Mesenchymal stem cell (in vitro differentiated cells and primary cell): ENCODE results near the gene DGKZ.

Source experiments
- DNase-seq: peaks from one replicate; pipeline ENCODE4 v3.0.0-alpha.2; 2013
- H2AFZ ChIP-seq: one replicate; pipeline ENCODE4 v1.6.1; 2013; ENCODE audit warnings: low read depth, mild to moderate bottlenecking, control low read depth, inconsistent platforms, low read length, moderate library complexity
- H2AK5ac ChIP-seq: 2 replicates; pipeline ENCODE4 v1.6.1; 2013; ENCODE audit warnings: low read length, moderate library complexity, mild to moderate bottlenecking, inconsistent platforms; ENCODE audit not compliant: severe bottlenecking
- H2BK120ac ChIP-seq: one replicate; pipeline ENCODE4 v1.6.1; 2013; ENCODE audit warnings: low read depth, mild to moderate bottlenecking, inconsistent platforms, low read length, moderate library complexity
- H2BK12ac ChIP-seq, 2 experiments: one replicate each; pipeline ENCODE4 v1.6.1; 2013; ENCODE audit warnings: inconsistent platforms in 2 of 2, low read length in 2 of 2, mild to moderate bottlenecking in 2 of 2, moderate library complexity in 2 of 2, control low read depth in 1 of 2
- H2BK15ac ChIP-seq: one replicate; pipeline ENCODE4 v1.6.1; 2013; ENCODE audit warnings: mild to moderate bottlenecking, low read depth, inconsistent platforms; ENCODE audit not compliant: poor library complexity, severe bottlenecking
- H2BK5ac ChIP-seq: 2 replicates; pipeline ENCODE4 v1.6.1; 2013; ENCODE audit warnings: low read depth, mild to moderate bottlenecking, low read length, control low read depth, inconsistent platforms; ENCODE audit not compliant: poor library complexity, severe bottlenecking
- H3K14ac ChIP-seq, 2 experiments: one replicate each; pipeline ENCODE4 v1.6.1; 2013; ENCODE audit warnings: inconsistent platforms in 2 of 2, low read length in 2 of 2, control low read depth in 1 of 2, mild to moderate bottlenecking in 1 of 2, moderate library complexity in 1 of 2
- H3K18ac ChIP-seq, 2 experiments: one replicate each; pipeline ENCODE4 v1.6.1; 2013; ENCODE audit warnings: inconsistent platforms in 2 of 2, low read length in 2 of 2, control low read depth in 1 of 2, low read depth in 1 of 2, mild to moderate bottlenecking in 1 of 2
- H3K23ac ChIP-seq, 2 experiments: one replicate each; pipeline ENCODE4 v1.6.1; 2013; ENCODE audit warnings: inconsistent platforms in 2 of 2, low read length in 2 of 2, mild to moderate bottlenecking in 2 of 2, moderate library complexity in 2 of 2, control low read depth in 1 of 2
- H3K27ac ChIP-seq: 2 replicates; pipeline ENCODE4 v1.5.1; 2013; ENCODE audit warnings: mild to moderate bottlenecking, moderate library complexity, low read length, control low read depth, inconsistent platforms; ENCODE audit not compliant: poor library complexity, severe bottlenecking
- H3K27me3 ChIP-seq, 2 experiments: 2 replicates each; pipeline versions ENCODE4 v1.6.1 to v1.7.0; 2013; ENCODE audit warnings: low read length in 2 of 2, mild to moderate bottlenecking in 2 of 2, moderate library complexity in 2 of 2, control low read depth in 1 of 2, inconsistent platforms in 1 of 2; ENCODE audit not compliant: control insufficient read depth in 1 of 2, insufficient read depth in 1 of 2
- H3K36me3 ChIP-seq, 2 experiments: 2 replicates each; pipeline versions ENCODE4 v1.6.1 to v1.7.0; 2013; ENCODE audit warnings: low read length in 2 of 2, control low read depth in 1 of 2, inconsistent platforms in 1 of 2, low read depth in 1 of 2, mild to moderate bottlenecking in 1 of 2; ENCODE audit not compliant: insufficient read depth in 2 of 2, control insufficient read depth in 1 of 2
- H3K4ac ChIP-seq, 2 experiments: one replicate each; pipeline ENCODE4 v1.6.1; 2013; ENCODE audit warnings: inconsistent platforms in 2 of 2, low read length in 2 of 2, mild to moderate bottlenecking in 2 of 2, moderate library complexity in 2 of 2, control low read depth in 1 of 2, low read depth in 1 of 2
- H3K4me1 ChIP-seq: 2 replicates; pipeline ENCODE4 v1.6.1; 2013; ENCODE audit warnings: low read depth, low read length, control low read depth; ENCODE audit not compliant: control insufficient read depth, insufficient read depth
- H3K4me2 ChIP-seq: 2 replicates; pipeline ENCODE4 v1.6.1; 2013; ENCODE audit warnings: low read length, mild to moderate bottlenecking, inconsistent platforms; ENCODE audit not compliant: poor library complexity, severe bottlenecking
- H3K4me3 ChIP-seq, 2 experiments: 2 replicates each; pipeline versions ENCODE4 v1.5.1 to v1.7.0; 2013; ENCODE audit warnings: low read length in 2 of 2, mild to moderate bottlenecking in 2 of 2, control low read depth in 1 of 2, low read depth in 1 of 2; ENCODE audit not compliant: insufficient read depth in 1 of 2
- H3K79me1 ChIP-seq: replicated peaks from 2 replicates; pipeline ENCODE4 v1.6.1; 2013; ENCODE audit warnings: mild to moderate bottlenecking, control low read depth, low read length, inconsistent platforms; ENCODE audit not compliant: poor library complexity, severe bottlenecking
- H3K9ac ChIP-seq: 2 replicates; pipeline ENCODE4 v1.7.0; 2013; ENCODE audit warnings: mild to moderate bottlenecking, low read length, moderate library complexity
- H3K9me3 ChIP-seq: 2 replicates; pipeline ENCODE4 v1.7.0; 2013; ENCODE audit warnings: mild to moderate bottlenecking, low read length; ENCODE audit not compliant: control insufficient read depth
- H4K8ac ChIP-seq: one replicate; pipeline ENCODE4 v1.6.1; 2013; ENCODE audit warnings: inconsistent platforms, mild to moderate bottlenecking, low read length, moderate library complexity
- H4K91ac ChIP-seq: one replicate; pipeline ENCODE4 v1.6.1; 2013; ENCODE audit warnings: mild to moderate bottlenecking, low read length, inconsistent platforms
- whole genome bisulfite sequencing: methylation state at CpG from one replicate; pipeline ENCODE4 v1.1.7; 2013; ENCODE audit warnings: mixed read lengths; 5-methylcytosine and 5-hydroxymethylcytosine counted together

The DGKZ gene

GRCh38 chr11:46357483-46357936 is 10.2 kb downstream of the DGKZ start:
- H3K36me3 ChIP-seq: peaks cover 0 to 23% of the 10 kb centered on the region in 2 experiments
- no peak for DNase-seq
- H3K4me2 ChIP-seq: no peak overlapping the region
- no peaks in the 10 kb centered on the region for H3K27me3 ChIP-seq
- WGBS: 88% methylated on average over 11 of the region's 11 CpGs
- no peaks in the 10 kb centered on the region for H3K9me3 ChIP-seq
- H3K9ac ChIP-seq: no peak overlapping the region
- H3K79me1 ChIP-seq: peaks cover 25% of the 10 kb centered on the region
- peak overlapping the region; percentile 14 to 58 for H3K18ac ChIP-seq
- H3K4me1 ChIP-seq: peaks cover 44% of the 10 kb centered on the region
- H3K4me3 ChIP-seq: no peak overlapping the region
- H2BK12ac ChIP-seq: peak overlapping the region; percentile 17 to 28
- H4K8ac ChIP-seq: peak overlapping the region; percentile 39
- H3K27ac ChIP-seq: peak overlapping the region; percentile 74
- no peak overlapping the region for H2BK15ac ChIP-seq
- peak overlapping the region in 1 of 2 experiments; percentile 38 for H3K14ac ChIP-seq
- H2BK5ac ChIP-seq: no peak overlapping the region
- peak overlapping the region; percentile 67 for H2AK5ac ChIP-seq
- no peak overlapping the region for H3K23ac ChIP-seq
- no peak overlapping the region for H2BK120ac ChIP-seq
- H4K91ac ChIP-seq: no peak overlapping the region
- no peak overlapping the region for H3K4ac ChIP-seq
- H2AFZ ChIP-seq: no peak overlapping the region

DNA sequence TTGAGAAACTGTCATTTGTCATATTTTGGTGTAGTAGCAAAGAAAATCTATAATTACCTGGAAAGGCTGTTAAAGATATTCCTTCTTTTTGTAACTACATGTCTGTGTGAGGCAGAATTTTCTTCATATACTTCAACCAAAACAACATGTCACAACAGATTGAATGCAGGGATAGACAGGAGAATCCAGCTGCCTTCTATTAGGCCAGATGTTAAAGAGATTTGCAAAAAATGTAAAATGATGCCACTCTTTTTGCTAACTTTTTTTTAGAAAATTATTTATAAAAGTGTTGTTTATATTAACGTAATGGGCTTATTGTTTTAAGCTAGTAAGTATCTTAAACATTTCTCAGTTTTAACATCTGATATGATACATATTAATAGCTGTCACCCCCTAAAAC is 12.7 kb downstream of the DGKZ start:
- Histone ChIP-seq H2BK12ac (no peak overlapping the region), H3K14ac (no peak overlapping the region), H3K4me1 (peaks cover 59% of the 10 kb centered on the region), H3K18ac (no peak overlapping the region), H3K27ac (no peak overlapping the region), H4K91ac (no peak overlapping the region), H2AK5ac (no peak overlapping the region), H3K36me3 (peaks cover 0 to 16% of the 10 kb centered on the region in 2 experiments), H3K9ac (no peak overlapping the region), H3K23ac (no peak overlapping the region), H3K9me3 (no peaks in the 10 kb centered on the region), H3K4me3 (no peak overlapping the region), H3K4me2 (no peak overlapping the region), H2BK5ac (no peak overlapping the region), H3K79me1 (peaks cover 15% of the 10 kb centered on the region), H4K8ac (no peak overlapping the region), H2BK15ac (no peak overlapping the region), H2BK120ac (no peak overlapping the region), H3K27me3 (no peaks in the 10 kb centered on the region), H3K4ac (no peak overlapping the region), H2AFZ (no peak overlapping the region)
- no CpG with 5 or more reads among the region's 1 CpG for WGBS
- no peak for DNase-seq

DNA sequence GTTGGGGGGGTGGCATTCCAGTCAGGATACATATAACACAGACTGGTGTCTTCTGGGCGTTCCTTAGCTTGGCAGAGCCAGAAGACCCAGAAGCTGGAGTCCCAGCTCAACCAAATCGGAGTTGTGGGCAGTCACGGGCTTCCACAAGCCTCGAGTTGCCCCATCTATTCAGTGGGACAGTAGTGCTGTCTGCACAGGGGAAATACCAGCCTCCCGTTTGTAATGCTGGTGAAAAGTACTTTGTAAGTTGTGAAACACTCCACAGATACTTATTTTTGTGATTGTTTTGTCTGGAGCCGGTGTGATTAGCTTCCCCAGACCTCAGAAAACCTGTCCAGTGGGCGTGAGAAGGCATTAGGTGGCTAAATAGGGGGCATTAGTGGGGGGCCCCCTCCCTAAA is 13.6 kb downstream of the DGKZ start:
- H3K23ac ChIP-seq: no peak overlapping the region
- H2AK5ac ChIP-seq: peak overlapping the region; percentile 38
- H4K91ac ChIP-seq: peak overlapping the region; percentile 78
- 76% methylated on average over 6 of the region's 7 CpGs for WGBS
- H3K36me3 ChIP-seq: peaks cover 0 to 16% of the 10 kb centered on the region in 2 experiments
- H2BK15ac ChIP-seq: peak overlapping the region; percentile 36
- H3K4ac ChIP-seq: peak overlapping the region; percentile 1 to 79
- peak overlapping the region; percentile 34 to 91 for H3K18ac ChIP-seq
- H2AFZ ChIP-seq: no peak overlapping the region
- H3K4me3 ChIP-seq: no peak overlapping the region
- H3K9me3 ChIP-seq: no peaks in the 10 kb centered on the region
- H4K8ac ChIP-seq: peak overlapping the region; percentile 9
- no peaks in the 10 kb centered on the region for H3K27me3 ChIP-seq
- peak; percentile 46 for DNase-seq
- no peak overlapping the region for H3K9ac ChIP-seq
- no peak overlapping the region for H3K14ac ChIP-seq
- peak overlapping the region; percentile 39 for H2BK5ac ChIP-seq
- H3K27ac ChIP-seq: peak overlapping the region; percentile 71
- H3K79me1 ChIP-seq: peaks cover 14% of the 10 kb centered on the region
- peak overlapping the region in 1 of 2 experiments; percentile 2 for H2BK12ac ChIP-seq
- peak overlapping the region; percentile 68 for H3K4me2 ChIP-seq
- peaks cover 60% of the 10 kb centered on the region for H3K4me1 ChIP-seq
- H2BK120ac ChIP-seq: peak overlapping the region; percentile 71

DNA sequence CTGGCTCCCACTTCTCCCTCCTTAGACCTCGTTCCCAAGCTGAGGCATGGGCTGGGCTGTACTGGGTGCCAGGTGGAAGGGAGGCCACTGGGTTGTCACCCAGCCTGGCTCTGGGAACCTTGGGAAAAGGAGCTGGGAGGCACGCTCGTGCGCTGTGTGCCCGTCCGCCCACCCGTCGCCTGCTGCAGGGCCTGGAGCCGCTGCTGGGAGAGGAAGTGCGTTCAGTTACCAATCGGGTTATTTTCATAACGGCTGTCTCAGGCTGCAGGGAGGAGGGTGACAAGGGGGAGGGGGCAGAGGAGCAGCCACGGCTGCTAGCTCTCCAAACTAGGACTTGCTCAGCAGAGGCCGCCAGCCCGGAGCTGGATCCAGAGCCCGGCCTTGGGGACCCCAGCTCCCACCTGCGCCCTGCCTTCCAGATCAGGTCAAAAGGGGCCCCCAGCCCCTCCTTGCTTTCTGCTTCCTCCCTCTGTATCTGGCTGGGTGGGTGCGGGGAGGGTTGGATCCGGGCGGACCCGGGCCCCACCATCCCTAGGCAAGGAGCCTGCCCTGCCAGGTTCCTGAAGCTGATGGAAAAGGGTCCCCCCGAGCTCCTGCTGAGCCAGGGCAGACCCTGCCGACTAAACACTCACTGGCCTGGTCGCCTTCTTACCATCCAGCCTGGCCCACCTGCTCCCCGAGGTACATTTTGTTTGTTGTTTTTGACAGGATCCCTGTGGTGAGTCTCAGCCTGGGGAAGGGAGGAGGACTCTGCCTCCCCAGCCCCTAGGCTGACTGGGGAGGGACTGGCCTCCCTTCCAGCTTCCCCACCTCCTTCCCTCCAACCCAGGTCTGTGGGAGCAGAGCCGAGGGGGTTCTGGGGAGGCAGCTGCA is 14.3 kb downstream of the DGKZ start:
- Histone ChIP-seq H3K4me3 (peak overlapping the region in 1 of 2 experiments; percentile 7), H3K4me1 (peaks cover 57% of the 10 kb centered on the region), H4K91ac (peak overlapping the region; percentile 78), H3K4ac (peak overlapping the region; percentile 79 to 96), H2BK15ac (peak overlapping the region; percentile 56), H2AK5ac (peak overlapping the region; percentile 47), H2AFZ (no peak overlapping the region), H3K9ac (peak overlapping the region; percentile 29), H2BK5ac (peak overlapping the region; percentile 39), H3K79me1 (peaks cover 13% of the 10 kb centered on the region), H4K8ac (peak overlapping the region; percentile 9), H3K18ac (peak overlapping the region; percentile 34 to 91), H3K27ac (peak overlapping the region; percentile 71), H3K9me3 (no peaks in the 10 kb centered on the region), H2BK12ac (peak overlapping the region; percentile 55 to 97), H3K23ac (no peak overlapping the region), H3K27me3 (no peaks in the 10 kb centered on the region), H2BK120ac (peak overlapping the region; percentile 71), H3K4me2 (peak overlapping the region; percentile 68), H3K14ac (peak overlapping the region in 1 of 2 experiments; percentile 82), H3K36me3 (peaks cover 0 to 16% of the 10 kb centered on the region in 2 experiments)
- WGBS: 44% methylated on average over 25 of the region's 26 CpGs
- peak; percentile 76 for DNase-seq
